Body of pancreas (tissue), 4 donors: Measurements from ENCODE around the gene CYP4Z1. TPM values are rescaled to one million over a fixed set of nuclear protein-coding genes. Genes with fewer than 3 reads are reported as not detected.

Experiments used
- ATAC-seq: fragments of 150-250 bp; one replicate; pipeline ENCODE4 v1.9.1; 2016
- DNase-seq, 4 donors: peaks; one replicate each; pipeline ENCODE4 v3.0.0-alpha.2; 2019
- H3K27ac ChIP-seq, 4 donors: fragments of 200-600 bp; sonication (generic); 1 replicate in 3 of 4; 2 replicates in 1 of 4; pipeline versions ENCODE4 v1.5.1 to v1.6.1; 2016 to 2019; ENCODE audit warnings: mild to moderate bottlenecking in 1 of 4, mixed read lengths in 1 of 4, moderate library complexity in 1 of 4
- H3K27me3 ChIP-seq, 2 donors: fragments of 200-600 bp; sonication (generic); one replicate each; pipeline ENCODE4 v1.6.0; 2016; ENCODE audit warnings: mild to moderate bottlenecking in 1 of 2
- H3K36me3 ChIP-seq, 2 donors: fragments of 200-600 bp; sonication (generic); replicated peaks in 1 of 2; 2 replicates each; pipeline ENCODE4 v1.5.1; 2016; ENCODE audit warnings: low read depth in 2 of 2; ENCODE audit not compliant: insufficient read depth in 1 of 2
- H3K4me1 ChIP-seq: fragments of 200-600 bp; sonication (generic); one replicate; pipeline ENCODE4 v1.6.0; 2016
- H3K4me3 ChIP-seq, 2 donors: fragments of 200-600 bp; sonication (generic); 1 replicate in 1 of 2; 2 replicates in 1 of 2; pipeline ENCODE4 v1.5.1; 2016 to 2019
- H3K9me3 ChIP-seq, 3 donors: fragments of 200-600 bp; sonication (generic); 1 replicate in 2 of 3; 2 replicates in 1 of 3; pipeline ENCODE4 v1.5.1; 2016
- CTCF ChIP-seq, 7 experiments: fragments of 450-650 bp in 4 of 7; fragments of 200-600 bp in 3 of 7; sonication (generic) in 3 of 7; IDR thresholded peaks; one replicate each; pipeline ENCODE4 v1.5.1; 2016 to 2019; ENCODE audit warnings: antibody characterized with exemption in 7 of 7
- POLR2A ChIP-seq, 3 donors: fragments of 450-650 bp; IDR thresholded peaks; one replicate each; pipeline ENCODE4 v1.6.1; 2016; ENCODE audit warnings: antibody characterized with exemption in 3 of 3, mild to moderate bottlenecking in 2 of 3
- WGBS, 2 donors: methylation state at CpG; one replicate each; pipeline ENCODE4 v1.1.5; 2017; 5-methylcytosine and 5-hydroxymethylcytosine counted together
- intact Hi-C: fragments of 100-400 bp; cut with DNase I; formaldehyde crosslinking; loops from one replicate; pipeline ENCODE4 v1.15.1; 2023
- total RNA-seq, 2 donors: library from RNA; depleted of rRNA; stranded (reverse); fragments of >200 nt; gene quantifications; one replicate each; pipeline ENCODE4 v1.1.0, GENCODE V29; 2016

The CYP4Z1 gene
- 1 to 10 TPM in 1 of 2 donors, under 1 TPM in 1; 0.52 to 2.3 TPM for total RNA-seq

- Histone ChIP-seq H3K27ac (no peak within 1 kb of the TSS), H3K36me3 (no peaks in the 10 kb centered on the region), H3K4me1 (no peaks in the 10 kb centered on the region), H3K27me3 (no peaks in the 10 kb centered on the region), H3K4me3 (no peak within 1 kb of the TSS), H3K9me3 (no peaks in the 10 kb centered on the region)
- no peak for ATAC-seq
- DNase-seq, result no peak
- intact Hi-C loops, result no loop called here
- TF ChIP-seq POLR2A (IDR thresholded peaks at IDR 0.05), result no peak
- TF ChIP-seq CTCF (IDR thresholded peaks at IDR 0.05), result no peak
Measured at GRCh38 chr1:47067097-47067594, at the start of gene CYP4Z1. TSS of gene CYP4Z1 (plus strand) at chr1:47067231. CDS start at chr1:47067491, 260 bp downstream.

GRCh38 chr1:47021070-47021469, 46.0 kb upstream of the CYP4Z1 start:
- Histone ChIP-seq H3K27ac (no peak overlapping the region), H3K36me3 (no peaks in the 10 kb centered on the region), H3K4me3 (no peak overlapping the region), H3K27me3 (no peaks in the 10 kb centered on the region), H3K4me1 (peaks cover 12% of the 10 kb centered on the region), H3K9me3 (no peaks in the 10 kb centered on the region)
- TF ChIP-seq POLR2A (IDR thresholded peaks at IDR 0.05) (no peak), CTCF (IDR thresholded peaks at IDR 0.05) (no peak)
- ATAC-seq (no peak), DNase-seq (no peak)
- 73% methylated on average over 2 of the region's 2 CpGs for WGBS, 2 donors
- intact Hi-C loops, result no loop called here

GRCh38 chr1:47023268-47024140, 43.5 kb upstream of the CYP4Z1 start, which contains the start of gene CYP4X1:
TSS of gene CYP4X1 (plus strand) at chr1:47023669. CDS start at chr1:47023818, 149 bp downstream.
- no peaks in the 10 kb centered on the region for H3K27me3 ChIP-seq
- DNase-seq (peak; percentile 3 to 35 (median 26)), ATAC-seq (peak; percentile 60)
- no peak within 1 kb of the TSS for H3K27ac ChIP-seq
- peak within 1 kb of the TSS in 1 of 2 donors; percentile 24 for H3K4me3 ChIP-seq
- WGBS, 2 donors, result 2% methylated on average over 24 to 47 of the region's 49 CpGs
- no peaks in the 10 kb centered on the region for H3K9me3 ChIP-seq
- no peaks in the 10 kb centered on the region for H3K36me3 ChIP-seq
- intact Hi-C loops, result no loop called here
- peaks cover 12% of the 10 kb centered on the region for H3K4me1 ChIP-seq
- TF ChIP-seq POLR2A (IDR thresholded peaks at IDR 0.05), result no peak
- TF ChIP-seq CTCF (IDR thresholded peaks at IDR 0.05), result no peak

GRCh38 chr1:47024141-47024801, 42.8 kb upstream of the CYP4Z1 start:
- H3K4me3 ChIP-seq, result peak overlapping the region in 1 of 2 donors; percentile 24
- no peak for TF ChIP-seq CTCF (IDR thresholded peaks at IDR 0.05)
- TF ChIP-seq POLR2A (IDR thresholded peaks at IDR 0.05), result no peak
- H3K27ac ChIP-seq, result no peak overlapping the region
- no peaks in the 10 kb centered on the region for H3K36me3 ChIP-seq
- peaks cover 12% of the 10 kb centered on the region for H3K4me1 ChIP-seq
- no peaks in the 10 kb centered on the region for H3K9me3 ChIP-seq
- no peaks in the 10 kb centered on the region for H3K27me3 ChIP-seq
- DNase-seq (peak in 1 of 4 donors; percentile 2), ATAC-seq (no peak)
- WGBS, 2 donors, result 41 to 46% methylated on average over 8 of the region's 8 CpGs
- intact Hi-C loops, result no loop called here
